Measurements from ENCODE around the gene SLC5A1.

DNA sequence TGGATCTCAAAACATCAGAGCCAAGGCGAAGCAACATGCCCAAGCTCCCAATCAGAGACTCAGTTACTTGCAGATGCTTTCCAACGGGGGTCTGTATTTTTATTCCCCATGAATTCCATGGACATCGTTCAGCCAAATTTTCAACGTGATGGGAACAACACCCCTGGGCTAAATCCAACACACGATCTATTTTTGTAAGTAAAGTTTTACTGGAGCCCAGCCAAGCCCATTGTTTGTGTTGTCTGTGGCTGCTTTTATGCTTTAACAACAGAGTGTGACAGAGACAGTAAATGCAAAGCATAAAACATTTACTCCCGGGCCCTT lies 33.7 kb downstream of the SLC5A1 start:
- TF ChIP-seq, protein P1, sequence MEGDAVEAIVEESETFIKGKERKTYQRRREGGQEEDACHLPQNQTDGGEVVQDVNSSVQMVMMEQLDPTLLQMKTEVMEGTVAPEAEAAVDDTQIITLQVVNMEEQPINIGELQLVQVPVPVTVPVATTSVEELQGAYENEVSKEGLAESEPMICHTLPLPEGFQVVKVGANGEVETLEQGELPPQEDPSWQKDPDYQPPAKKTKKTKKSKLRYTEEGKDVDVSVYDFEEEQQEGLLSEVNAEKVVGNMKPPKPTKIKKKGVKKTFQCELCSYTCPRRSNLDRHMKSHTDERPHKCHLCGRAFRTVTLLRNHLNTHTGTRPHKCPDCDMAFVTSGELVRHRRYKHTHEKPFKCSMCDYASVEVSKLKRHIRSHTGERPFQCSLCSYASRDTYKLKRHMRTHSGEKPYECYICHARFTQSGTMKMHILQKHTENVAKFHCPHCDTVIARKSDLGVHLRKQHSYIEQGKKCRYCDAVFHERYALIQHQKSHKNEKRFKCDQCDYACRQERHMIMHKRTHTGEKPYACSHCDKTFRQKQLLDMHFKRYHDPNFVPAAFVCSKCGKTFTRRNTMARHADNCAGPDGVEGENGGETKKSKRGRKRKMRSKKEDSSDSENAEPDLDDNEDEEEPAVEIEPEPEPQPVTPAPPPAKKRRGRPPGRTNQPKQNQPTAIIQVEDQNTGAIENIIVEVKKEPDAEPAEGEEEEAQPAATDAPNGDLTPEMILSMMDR (IDR thresholded peaks at IDR 0.05): no peak
- no peak for TF ChIP-seq POLR2A (IDR thresholded peaks at IDR 0.05)
